HEK293 (cell line): ENCODE measurements around the gene TXN2.

ENCODE experiments used
- CTCF ChIA-PET: fragments of 350-600 bp; formaldehyde crosslinking; extraction: SDS; loops from one replicate; lab custom pipeline; 2021; ENCODE audit warnings: antibody characterized with exemption; lab: Yijun Ruan, JAX
- POLR2A ChIA-PET: fragments of 300-600 bp; formaldehyde crosslinking; extraction: SDS; loops from one replicate; lab custom pipeline; 2020; ENCODE audit warnings: antibody characterized with exemption, inconsistent platforms; lab: Yijun Ruan, JAX
- H3K27ac ChIP-seq: fragments of 200-500 bp; sonication (Bioruptor generic); 2 replicates; pipeline ENCODE4 v1.5.1; 2014; ENCODE audit warnings: low read depth, low read length, control low read depth, inconsistent platforms; ENCODE audit errors: extremely low read depth
- H3K36me3 ChIP-seq, 2 experiments: fragments of 200-500 bp in 1 of 2; sonication (Bioruptor generic) in 1 of 2; 1 replicate in 1 of 2; 2 replicates in 1 of 2; pipeline ENCODE4 v1.5.1; 2014 to 2017; ENCODE audit warnings: inconsistent platforms in 2 of 2, low read length in 2 of 2; ENCODE audit not compliant: control insufficient read depth in 2 of 2, insufficient read depth in 1 of 2
- H3K4me1 ChIP-seq: fragments of 200-500 bp; sonication (Bioruptor generic); 2 replicates; pipeline ENCODE4 v1.5.1; 2014; ENCODE audit warnings: mild to moderate bottlenecking, low read length, inconsistent platforms; ENCODE audit not compliant: control insufficient read depth, insufficient read depth
- H3K4me3 ChIP-seq: 2 replicates; pipeline ENCODE4 v1.5.1; 2011; ENCODE audit warnings: low read depth, mild to moderate bottlenecking, control low read depth, low read length, moderate library complexity
- H3K9me3 ChIP-seq: fragments of 200-500 bp; sonication (Bioruptor generic); 2 replicates; pipeline ENCODE4 v1.5.1; 2014; ENCODE audit warnings: low read depth, low read length, inconsistent platforms; ENCODE audit not compliant: control insufficient read depth, insufficient read depth
- GLIS1 ChIP-seq: fragments of 450-650 bp; formaldehyde crosslinking; IDR thresholded peaks from 2 replicates; pipeline ENCODE4 v1.5.1; 2016; ENCODE audit warnings: missing biosample characterization, missing genetic modification characterization
- IKZF3 ChIP-seq: fragments of 450-650 bp; IDR thresholded peaks from 2 replicates; pipeline ENCODE4 v1.5.0; 2018; ENCODE audit warnings: missing biosample characterization, mild to moderate bottlenecking, missing genetic modification characterization, moderate library complexity
- KLF10 ChIP-seq: fragments of 450-650 bp; IDR thresholded peaks from 2 replicates; pipeline ENCODE4 v1.5.1; 2018; ENCODE audit warnings: missing biosample characterization, mild to moderate bottlenecking, missing genetic modification characterization
- KLF8 ChIP-seq: fragments of 450-650 bp; formaldehyde crosslinking; IDR thresholded peaks from 2 replicates; pipeline ENCODE4 v1.5.1; 2016; ENCODE audit warnings: missing biosample characterization, missing genetic modification characterization
- MZF1 ChIP-seq: fragments of 450-650 bp; formaldehyde crosslinking; IDR thresholded peaks from 2 replicates; pipeline ENCODE4 v1.5.1; 2017; ENCODE audit warnings: missing biosample characterization, missing genetic modification characterization, borderline replicate concordance
- SCRT2 ChIP-seq: fragments of 450-650 bp; formaldehyde crosslinking; IDR thresholded peaks from 2 replicates; pipeline ENCODE4 v1.5.1; 2016; ENCODE audit warnings: missing biosample characterization, missing genetic modification characterization
- ZBTB17 ChIP-seq: fragments of 450-650 bp; formaldehyde crosslinking; IDR thresholded peaks from 2 replicates; pipeline ENCODE4 v1.5.1; 2016; ENCODE audit warnings: missing biosample characterization, missing genetic modification characterization
- ZFP69B ChIP-seq: fragments of 450-650 bp; formaldehyde crosslinking; IDR thresholded peaks from 2 replicates; pipeline ENCODE4 v1.5.1; 2016; ENCODE audit warnings: missing biosample characterization, missing genetic modification characterization
- ZIC2 ChIP-seq: fragments of 450-650 bp; formaldehyde crosslinking; IDR thresholded peaks from 2 replicates; pipeline ENCODE4 v1.5.1; 2016; ENCODE audit warnings: missing biosample characterization, missing genetic modification characterization
- ZNF19 ChIP-seq: fragments of 450-650 bp; formaldehyde crosslinking; IDR thresholded peaks from 2 replicates; pipeline ENCODE4; 2016; ENCODE audit warnings: missing biosample characterization, missing genetic modification characterization, low read depth
- ZNF24 ChIP-seq: fragments of 450-650 bp; formaldehyde crosslinking; IDR thresholded peaks from 2 replicates; pipeline ENCODE4 v1.5.1; 2016; ENCODE audit warnings: missing biosample characterization, missing genetic modification characterization
- ZNF548 ChIP-seq: fragments of 450-650 bp; formaldehyde crosslinking; IDR thresholded peaks from 2 replicates; pipeline ENCODE4 v1.5.1; 2016; ENCODE audit warnings: missing biosample characterization, missing genetic modification characterization
- ZNF660 ChIP-seq: fragments of 450-650 bp; IDR thresholded peaks from 2 replicates; pipeline ENCODE4 v1.5.1; 2018; ENCODE audit warnings: missing biosample characterization, mild to moderate bottlenecking, missing genetic modification characterization
- ZNF791 ChIP-seq: fragments of 450-650 bp; formaldehyde crosslinking; IDR thresholded peaks from 2 replicates; pipeline ENCODE4 v1.5.1; 2016; ENCODE audit warnings: missing biosample characterization, missing genetic modification characterization
- ZNF830 ChIP-seq: fragments of 450-650 bp; IDR thresholded peaks from 2 replicates; pipeline ENCODE4 v1.5.0; 2018; ENCODE audit warnings: missing biosample characterization, missing genetic modification characterization, low read depth, mild to moderate bottlenecking, moderate library complexity
- TF ChIP-seq, protein P1 (sequence below): fragments of 450-650 bp; formaldehyde crosslinking; IDR thresholded peaks from 2 replicates; pipeline ENCODE4 v1.5.1; 2016; ENCODE audit warnings: missing biosample characterization, missing genetic modification characterization
- TF ChIP-seq, protein P2 (sequence below): fragments of 450-650 bp; formaldehyde crosslinking; IDR thresholded peaks from 2 replicates; pipeline ENCODE4 v1.5.1; 2016; ENCODE audit warnings: missing biosample characterization, missing genetic modification characterization
- TF ChIP-seq, protein P3 (sequence below): fragments of 450-650 bp; formaldehyde crosslinking; IDR thresholded peaks from 2 replicates; pipeline ENCODE4 v1.5.1; 2017; ENCODE audit warnings: missing biosample characterization, missing genetic modification characterization
- TF ChIP-seq, protein P4 (sequence below): fragments of 450-650 bp; formaldehyde crosslinking; IDR thresholded peaks from 2 replicates; pipeline ENCODE4 v1.5.1; 2016; ENCODE audit warnings: missing biosample characterization, missing genetic modification characterization
- TF ChIP-seq, protein P5 (sequence below): fragments of 450-650 bp; IDR thresholded peaks from 2 replicates; pipeline ENCODE4 v1.5.1; 2018; ENCODE audit warnings: missing biosample characterization, missing genetic modification characterization

The TXN2 gene

DNA sequence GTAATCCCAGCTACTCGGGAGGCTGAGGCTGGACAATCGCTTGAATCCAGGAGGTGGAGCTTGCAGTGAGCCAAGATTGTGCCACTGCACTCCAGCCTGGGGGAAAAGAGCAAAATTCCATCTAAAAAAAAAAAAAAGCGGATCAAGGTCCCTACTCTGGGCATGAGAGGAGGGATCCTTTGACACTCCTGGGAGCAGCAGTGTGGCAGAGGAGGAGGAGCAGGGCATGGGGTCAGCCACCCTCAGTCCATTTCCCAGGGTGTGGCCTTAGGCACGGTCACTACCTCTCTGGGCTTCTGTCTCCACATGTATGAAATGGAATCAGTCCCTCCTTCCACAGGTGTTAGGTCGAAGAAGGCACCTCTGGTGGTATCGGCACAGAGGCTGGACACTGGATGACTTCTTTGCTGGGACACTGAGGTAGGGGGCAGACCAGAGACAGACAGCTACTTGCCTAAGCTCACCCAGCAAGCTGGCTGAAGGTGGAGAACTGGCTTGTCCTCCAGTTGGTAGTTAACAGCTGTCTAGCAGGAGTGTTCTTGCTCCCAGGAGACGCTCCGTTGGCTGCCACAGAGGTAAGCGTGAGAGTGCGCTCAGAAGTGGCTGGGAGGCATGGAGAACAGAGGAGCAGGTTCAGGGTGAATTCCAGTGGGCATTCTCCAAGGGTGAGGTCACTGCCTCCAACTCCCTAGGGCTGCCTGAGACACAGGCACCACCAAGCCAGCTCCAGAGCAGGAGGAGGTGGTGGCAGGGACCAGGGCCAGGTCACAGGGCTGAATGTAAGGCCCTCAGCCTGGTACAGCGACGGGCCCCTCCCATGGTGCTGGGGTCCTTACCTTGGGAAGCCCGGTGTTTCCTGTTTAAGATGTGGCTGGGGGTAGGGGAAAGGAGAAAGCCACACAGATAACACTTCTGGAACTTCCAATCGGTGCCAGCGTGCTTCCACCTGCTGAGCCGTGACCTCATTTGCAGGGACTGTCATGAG, 19.5 kb downstream of the TXN2 start (continued):
- TF ChIP-seq, protein P1, sequence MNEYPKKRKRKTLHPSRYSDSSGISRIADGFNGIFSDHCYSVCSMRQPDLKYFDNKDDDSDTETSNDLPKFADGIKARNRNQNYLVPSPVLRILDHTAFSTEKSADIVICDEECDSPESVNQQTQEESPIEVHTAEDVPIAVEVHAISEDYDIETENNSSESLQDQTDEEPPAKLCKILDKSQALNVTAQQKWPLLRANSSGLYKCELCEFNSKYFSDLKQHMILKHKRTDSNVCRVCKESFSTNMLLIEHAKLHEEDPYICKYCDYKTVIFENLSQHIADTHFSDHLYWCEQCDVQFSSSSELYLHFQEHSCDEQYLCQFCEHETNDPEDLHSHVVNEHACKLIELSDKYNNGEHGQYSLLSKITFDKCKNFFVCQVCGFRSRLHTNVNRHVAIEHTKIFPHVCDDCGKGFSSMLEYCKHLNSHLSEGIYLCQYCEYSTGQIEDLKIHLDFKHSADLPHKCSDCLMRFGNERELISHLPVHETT (tag by site-specific recombination), result peak; percentile 75; the same call in 1 of the 2 replicates
- TF ChIP-seq ZIC2 (tag by site-specific recombination) (0 out of 2 replicates have a peak, but pooled peaks have one; percentile 18), GLIS1 (tag by site-specific recombination) (peak; percentile 96), KLF10 (tag by site-specific recombination) (peak; percentile 75), SCRT2 (peak; percentile 44; the same call in 1 of the 2 replicates)
- TF ChIP-seq, protein P2, sequence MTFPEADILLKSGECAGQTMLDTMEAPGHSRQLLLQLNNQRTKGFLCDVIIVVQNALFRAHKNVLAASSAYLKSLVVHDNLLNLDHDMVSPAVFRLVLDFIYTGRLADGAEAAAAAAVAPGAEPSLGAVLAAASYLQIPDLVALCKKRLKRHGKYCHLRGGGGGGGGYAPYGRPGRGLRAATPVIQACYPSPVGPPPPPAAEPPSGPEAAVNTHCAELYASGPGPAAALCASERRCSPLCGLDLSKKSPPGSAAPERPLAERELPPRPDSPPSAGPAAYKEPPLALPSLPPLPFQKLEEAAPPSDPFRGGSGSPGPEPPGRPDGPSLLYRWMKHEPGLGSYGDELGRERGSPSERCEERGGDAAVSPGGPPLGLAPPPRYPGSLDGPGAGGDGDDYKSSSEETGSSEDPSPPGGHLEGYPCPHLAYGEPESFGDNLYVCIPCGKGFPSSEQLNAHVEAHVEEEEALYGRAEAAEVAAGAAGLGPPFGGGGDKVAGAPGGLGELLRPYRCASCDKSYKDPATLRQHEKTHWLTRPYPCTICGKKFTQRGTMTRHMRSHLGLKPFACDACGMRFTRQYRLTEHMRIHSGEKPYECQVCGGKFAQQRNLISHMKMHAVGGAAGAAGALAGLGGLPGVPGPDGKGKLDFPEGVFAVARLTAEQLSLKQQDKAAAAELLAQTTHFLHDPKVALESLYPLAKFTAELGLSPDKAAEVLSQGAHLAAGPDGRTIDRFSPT, result 0 out of 2 replicates have a peak, but pooled peaks have one; percentile 29
- TF ChIP-seq, protein P3, sequence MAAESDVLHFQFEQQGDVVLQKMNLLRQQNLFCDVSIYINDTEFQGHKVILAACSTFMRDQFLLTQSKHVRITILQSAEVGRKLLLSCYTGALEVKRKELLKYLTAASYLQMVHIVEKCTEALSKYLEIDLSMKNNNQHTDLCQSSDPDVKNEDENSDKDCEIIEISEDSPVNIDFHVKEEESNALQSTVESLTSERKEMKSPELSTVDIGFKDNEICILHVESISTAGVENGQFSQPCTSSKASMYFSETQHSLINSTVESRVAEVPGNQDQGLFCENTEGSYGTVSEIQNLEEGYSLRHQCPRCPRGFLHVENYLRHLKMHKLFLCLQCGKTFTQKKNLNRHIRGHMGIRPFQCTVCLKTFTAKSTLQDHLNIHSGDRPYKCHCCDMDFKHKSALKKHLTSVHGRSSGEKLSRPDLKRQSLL, result peak; percentile 38; the same call in 1 of the 2 replicates
- TF ChIP-seq, protein P4, sequence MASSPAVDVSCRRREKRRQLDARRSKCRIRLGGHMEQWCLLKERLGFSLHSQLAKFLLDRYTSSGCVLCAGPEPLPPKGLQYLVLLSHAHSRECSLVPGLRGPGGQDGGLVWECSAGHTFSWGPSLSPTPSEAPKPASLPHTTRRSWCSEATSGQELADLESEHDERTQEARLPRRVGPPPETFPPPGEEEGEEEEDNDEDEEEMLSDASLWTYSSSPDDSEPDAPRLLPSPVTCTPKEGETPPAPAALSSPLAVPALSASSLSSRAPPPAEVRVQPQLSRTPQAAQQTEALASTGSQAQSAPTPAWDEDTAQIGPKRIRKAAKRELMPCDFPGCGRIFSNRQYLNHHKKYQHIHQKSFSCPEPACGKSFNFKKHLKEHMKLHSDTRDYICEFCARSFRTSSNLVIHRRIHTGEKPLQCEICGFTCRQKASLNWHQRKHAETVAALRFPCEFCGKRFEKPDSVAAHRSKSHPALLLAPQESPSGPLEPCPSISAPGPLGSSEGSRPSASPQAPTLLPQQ (tag by site-specific recombination), result peak; percentile 99

DNA sequence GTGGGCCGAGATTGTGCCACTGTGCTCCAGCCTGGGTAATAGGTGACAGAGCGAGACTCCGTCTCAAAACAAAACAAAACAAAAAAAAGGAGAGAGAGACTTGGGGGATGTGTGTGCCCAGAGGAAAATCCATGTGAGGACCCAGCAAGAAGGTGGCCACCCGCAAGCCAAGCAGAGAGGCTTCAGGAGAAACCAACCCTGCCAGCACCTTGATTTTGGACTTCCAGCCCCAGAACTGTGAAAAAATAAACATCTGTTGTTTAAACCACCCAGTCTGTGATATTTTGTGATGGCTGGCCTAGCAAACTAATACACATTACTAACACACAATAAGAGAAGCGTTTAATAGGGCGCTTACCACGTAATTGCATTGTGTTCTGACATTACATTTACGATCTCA, 21.2 kb downstream of the TXN2 start:
- ChIA-PET POLR2A (interaction anchor here (1.2 to 3.2 kb wide), 3 partner anchors 41 to 132 kb away, joined by 3 to 13 read pairs (median 5); partner anchors contain the start of gene MYH9), CTCF (interaction anchor here (1.5 kb wide), 1 partner anchor 11 kb away, joined by 4 read pairs; no protein-coding TSS in a partner anchor)
- no peak for TF ChIP-seq KLF8 (tag by site-specific recombination)
- peak; percentile 98 for TF ChIP-seq ZNF548 (tag by site-specific recombination)
- TF ChIP-seq ZNF830, result no peak
- Histone ChIP-seq H3K9me3 (no peaks in the 10 kb centered on the region), H3K27ac (peak overlapping the region; percentile 16; the same call in 1 of the 2 replicates), H3K36me3 (no peaks in the 10 kb centered on the region), H3K4me1 (peaks cover 12% of the 10 kb centered on the region), H3K4me3 (no peak overlapping the region)

DNA sequence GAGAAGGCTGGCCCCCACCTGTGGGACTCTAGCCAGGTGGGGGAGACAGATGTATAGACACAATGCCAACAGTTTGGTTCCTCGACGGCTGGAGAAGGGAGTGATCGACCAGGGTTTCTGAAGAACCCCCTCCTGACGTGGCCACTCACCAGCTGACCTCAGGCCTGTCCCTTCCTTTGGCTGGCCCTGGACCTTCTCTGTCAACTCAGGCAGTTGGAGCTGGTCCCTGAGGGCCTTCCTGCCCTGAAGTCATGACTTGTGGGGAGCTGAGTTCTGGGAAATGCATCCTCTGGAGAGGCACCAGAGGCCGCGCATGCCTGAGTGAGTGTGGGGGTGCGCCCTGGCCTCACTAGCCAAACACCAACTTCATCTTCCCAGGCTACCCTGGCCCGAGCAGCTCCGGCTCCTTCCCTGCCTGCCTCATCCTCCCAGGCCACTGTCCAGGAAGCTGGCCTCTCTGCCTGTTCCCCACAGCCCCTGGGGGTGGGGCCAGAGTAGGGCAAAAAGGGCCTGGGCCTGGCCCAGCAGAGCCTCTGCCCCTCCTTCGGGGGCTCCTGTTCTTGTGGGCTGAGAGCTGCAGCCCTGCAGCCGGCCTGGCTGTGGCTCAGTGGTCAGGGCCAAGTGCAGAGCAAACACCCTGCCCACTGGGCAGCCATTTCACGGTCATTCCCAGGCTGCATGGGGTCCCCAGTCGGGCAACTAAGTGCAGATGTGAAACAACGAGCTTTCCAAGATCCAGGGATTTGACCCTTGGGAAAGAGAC, 23.6 kb downstream of the TXN2 start:
- peak overlapping the region; percentile 16; the same call in 1 of the 2 replicates for H3K27ac ChIP-seq
- peaks cover 9% of the 10 kb centered on the region for H3K4me1 ChIP-seq
- ChIA-PET CTCF (interaction anchor here (0.6 to 1.4 kb wide), 7 partner anchors 8 to 218 kb away, joined by 3 to 11 read pairs (median 3); no protein-coding TSS in a partner anchor), POLR2A (interaction anchor here (0.5 to 3.2 kb wide), 3 partner anchors 21 to 70 kb away, joined by 3 to 13 read pairs (median 4); partner anchors contain the start of gene MYH9)
- H3K4me3 ChIP-seq, result no peak overlapping the region
- H3K36me3 ChIP-seq, result no peaks in the 10 kb centered on the region
- no peaks in the 10 kb centered on the region for H3K9me3 ChIP-seq
- TF ChIP-seq MZF1 (no peak), ZNF24 (no peak), IKZF3 (tag by site-specific recombination) (0 out of 2 replicates have a peak, but pooled peaks have one; percentile 37), ZFP69B (tag by site-specific recombination) (no peak), ZBTB17 (tag by site-specific recombination) (no peak), ZNF19 (tag by site-specific recombination) (no peak), ZNF791 (tag by site-specific recombination) (no peak), ZIC2 (tag by site-specific recombination) (0 out of 2 replicates have a peak, but pooled peaks have one; percentile 14), SCRT2 (peak; percentile 60), ZNF660 (tag by site-specific recombination) (no peak)
- TF ChIP-seq, protein P5, sequence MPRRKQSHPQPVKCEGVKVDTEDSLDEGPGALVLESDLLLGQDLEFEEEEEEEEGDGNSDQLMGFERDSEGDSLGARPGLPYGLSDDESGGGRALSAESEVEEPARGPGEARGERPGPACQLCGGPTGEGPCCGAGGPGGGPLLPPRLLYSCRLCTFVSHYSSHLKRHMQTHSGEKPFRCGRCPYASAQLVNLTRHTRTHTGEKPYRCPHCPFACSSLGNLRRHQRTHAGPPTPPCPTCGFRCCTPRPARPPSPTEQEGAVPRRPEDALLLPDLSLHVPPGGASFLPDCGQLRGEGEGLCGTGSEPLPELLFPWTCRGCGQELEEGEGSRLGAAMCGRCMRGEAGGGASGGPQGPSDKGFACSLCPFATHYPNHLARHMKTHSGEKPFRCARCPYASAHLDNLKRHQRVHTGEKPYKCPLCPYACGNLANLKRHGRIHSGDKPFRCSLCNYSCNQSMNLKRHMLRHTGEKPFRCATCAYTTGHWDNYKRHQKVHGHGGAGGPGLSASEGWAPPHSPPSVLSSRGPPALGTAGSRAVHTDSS (tag by site-specific recombination), result no peak
- TF ChIP-seq, protein P3, result no peak
